Activated gamma-delta T cell treated with anti-CD3 and anti-CD28 coated beads, Interleukin-2, amount 50 U/mL, for 16 hours (primary cell): ENCODE data around the gene BCOR.

Source experiments
- DNase-seq: peaks from one replicate; pipeline ENCODE4 v3.0.0-alpha.2; 2020; ENCODE audit warnings: low read depth

The BCOR gene

DNA sequence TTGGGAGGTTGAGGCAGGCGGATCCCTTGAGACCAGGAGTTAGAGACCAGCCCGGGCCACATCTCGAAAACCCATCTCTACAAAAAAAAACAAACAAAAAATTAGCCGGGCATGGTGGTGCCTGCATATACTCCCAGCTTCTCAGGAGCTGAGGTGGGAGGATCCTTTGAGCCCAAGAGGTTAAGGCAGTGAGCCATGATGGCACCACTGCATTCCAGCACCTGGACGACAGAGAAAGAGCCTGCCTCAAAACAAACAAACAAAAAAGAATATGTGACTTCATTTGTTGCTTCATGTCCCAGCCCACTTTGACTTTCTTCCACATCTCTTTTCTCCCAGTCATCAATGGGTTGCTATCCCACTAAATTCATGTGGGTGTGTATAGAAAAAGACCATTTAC lies 79.7 kb downstream of the BCOR start:
- no peak for DNase-seq

DNA sequence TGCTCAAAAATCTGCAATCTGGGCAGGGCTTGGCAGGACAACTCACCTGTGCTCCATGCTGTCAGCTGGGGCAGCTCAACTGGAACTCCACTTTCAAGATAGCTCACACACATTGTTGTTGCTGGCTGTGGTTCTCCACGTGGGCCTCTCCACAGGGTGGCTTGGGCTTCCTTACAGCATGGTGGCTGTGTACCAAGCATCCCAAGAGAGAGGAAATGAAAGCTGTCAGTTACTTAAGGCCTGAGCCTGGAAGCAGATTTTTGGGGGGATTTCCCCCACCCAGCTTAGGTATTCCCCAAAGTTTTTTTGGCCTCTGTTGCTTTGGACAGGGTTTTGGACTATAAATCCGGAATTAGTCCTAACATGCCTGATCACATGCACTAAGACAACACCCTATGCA lies 81.0 kb downstream of the BCOR start:
- DNase-seq: no peak

DNA sequence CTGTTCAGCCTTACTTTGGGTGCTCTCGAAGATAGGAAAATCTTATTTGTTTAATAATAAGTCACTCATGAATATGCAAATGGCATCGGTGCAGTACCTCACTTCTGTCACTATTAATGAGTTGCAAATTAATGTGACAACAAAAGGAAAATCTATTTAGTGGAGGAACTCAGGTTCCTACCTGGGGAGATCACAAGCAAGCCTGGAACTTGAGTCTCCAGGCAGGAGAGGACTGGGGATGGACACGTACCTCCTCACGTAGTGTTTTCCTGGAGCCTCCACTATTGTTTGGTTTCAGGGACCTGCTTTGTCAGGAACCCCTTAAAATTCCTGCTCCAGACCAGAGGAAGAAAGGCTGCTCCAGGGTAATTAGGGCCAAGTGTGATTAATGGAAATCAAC lies 82.1 kb downstream of the BCOR start:
- no peak for DNase-seq

DNA sequence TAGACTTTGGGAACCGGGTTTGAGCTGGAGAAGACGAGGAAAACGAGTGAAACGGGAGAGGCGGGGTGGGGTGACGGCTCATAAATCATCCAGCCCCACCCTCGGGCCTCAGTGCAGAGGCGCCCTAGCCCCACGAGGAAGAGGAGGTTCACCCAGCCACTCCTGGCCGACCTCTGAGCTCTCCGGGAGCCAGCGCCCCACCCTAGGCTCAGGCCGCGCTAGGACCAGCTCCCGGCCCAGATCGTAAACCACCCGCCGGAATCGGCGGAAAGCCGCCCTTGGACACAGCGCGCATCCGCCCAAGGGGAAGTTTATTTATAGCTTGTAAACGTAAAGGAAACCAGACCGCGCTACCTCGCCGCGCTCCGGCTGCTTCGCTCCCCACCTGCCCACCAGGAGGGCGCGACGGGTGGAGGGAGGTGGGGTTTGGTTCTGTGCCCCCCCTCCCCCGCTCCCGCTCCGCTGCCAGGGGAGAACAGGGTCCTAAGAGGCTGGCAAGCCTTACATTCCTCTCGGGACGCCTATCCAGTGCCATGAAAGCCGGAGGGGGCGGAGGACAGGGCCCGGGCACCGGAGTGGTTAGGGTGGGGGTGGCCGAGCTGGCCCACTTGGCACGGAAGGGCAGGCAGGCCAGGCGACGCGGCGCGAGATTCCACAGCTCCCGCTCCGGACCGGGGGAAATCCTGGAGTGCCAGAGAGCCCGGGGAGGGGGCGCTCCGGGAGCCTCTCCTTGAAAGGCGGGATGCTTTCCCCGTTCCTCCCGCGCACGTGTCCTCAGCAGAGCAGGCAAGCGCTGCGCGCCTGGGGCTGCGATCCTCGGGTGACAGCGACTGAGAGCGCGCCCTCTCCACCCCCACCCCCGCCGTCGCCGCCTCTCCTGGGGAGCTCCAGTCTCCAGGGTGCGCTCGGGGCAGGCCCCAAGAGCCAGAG lies 84.2 kb downstream of the BCOR start:
- DNase-seq: no peak

DNA sequence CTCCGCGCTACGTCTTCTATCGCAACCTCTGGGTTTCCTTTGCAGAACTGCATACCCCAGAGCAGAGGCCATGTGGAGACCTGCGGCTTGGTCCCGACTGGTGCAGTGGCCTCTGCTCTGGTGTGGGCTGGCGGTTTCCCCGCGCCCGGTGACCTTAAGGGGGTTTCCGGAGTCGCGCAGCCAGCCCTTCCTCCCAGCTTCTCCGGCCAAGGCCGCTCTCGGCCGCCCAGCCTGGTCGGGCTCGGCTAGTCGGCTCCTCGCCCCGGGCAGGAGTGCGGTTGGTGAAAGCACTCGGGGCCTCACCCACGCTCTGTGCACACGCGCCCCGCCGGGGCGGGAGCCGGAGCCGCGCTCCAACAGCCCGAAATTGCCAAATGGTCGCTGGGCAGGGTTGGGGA lies 84.9 kb downstream of the BCOR start:
- no peak for DNase-seq

DNA sequence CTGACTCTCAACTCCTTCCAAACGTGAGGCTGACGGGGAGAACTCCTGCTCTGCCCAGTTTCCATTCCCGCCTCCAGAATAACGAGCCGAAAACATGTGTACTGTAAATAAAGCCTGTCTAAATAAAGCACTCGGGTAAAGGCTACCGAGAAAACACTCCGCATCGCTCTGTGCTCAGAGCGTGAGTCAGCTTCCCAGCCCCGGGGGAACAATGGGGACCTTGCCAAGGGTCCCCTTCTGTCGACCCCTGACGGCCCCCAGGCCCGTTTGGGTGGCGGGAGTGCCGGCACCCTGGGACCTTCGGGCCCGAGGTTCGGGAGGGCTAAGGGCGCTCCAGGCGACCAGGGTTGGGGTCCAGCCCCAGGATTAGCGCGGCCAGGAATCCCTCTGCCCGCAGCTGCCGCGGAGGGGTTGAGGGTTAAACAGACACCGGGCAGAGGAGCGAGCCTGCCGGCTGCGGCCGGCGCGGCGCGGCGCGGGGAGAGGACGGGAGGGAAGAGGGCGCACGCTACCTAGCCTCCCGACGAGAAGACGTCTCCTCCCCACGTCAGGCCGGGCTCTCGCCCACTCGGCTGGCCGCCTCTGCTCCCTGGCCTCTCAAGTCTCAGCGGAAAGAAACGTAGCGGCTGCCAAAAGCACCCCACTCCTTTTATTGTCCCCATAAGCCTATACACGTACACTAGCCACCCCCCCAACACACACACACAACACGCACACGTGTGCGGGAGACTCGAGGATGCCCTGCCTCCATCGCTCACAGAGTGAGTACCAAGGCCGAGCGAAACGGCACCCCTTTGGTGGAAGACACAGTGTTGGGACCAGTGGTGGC lies 85.5 kb downstream of the BCOR start:
- no peak for DNase-seq

DNA sequence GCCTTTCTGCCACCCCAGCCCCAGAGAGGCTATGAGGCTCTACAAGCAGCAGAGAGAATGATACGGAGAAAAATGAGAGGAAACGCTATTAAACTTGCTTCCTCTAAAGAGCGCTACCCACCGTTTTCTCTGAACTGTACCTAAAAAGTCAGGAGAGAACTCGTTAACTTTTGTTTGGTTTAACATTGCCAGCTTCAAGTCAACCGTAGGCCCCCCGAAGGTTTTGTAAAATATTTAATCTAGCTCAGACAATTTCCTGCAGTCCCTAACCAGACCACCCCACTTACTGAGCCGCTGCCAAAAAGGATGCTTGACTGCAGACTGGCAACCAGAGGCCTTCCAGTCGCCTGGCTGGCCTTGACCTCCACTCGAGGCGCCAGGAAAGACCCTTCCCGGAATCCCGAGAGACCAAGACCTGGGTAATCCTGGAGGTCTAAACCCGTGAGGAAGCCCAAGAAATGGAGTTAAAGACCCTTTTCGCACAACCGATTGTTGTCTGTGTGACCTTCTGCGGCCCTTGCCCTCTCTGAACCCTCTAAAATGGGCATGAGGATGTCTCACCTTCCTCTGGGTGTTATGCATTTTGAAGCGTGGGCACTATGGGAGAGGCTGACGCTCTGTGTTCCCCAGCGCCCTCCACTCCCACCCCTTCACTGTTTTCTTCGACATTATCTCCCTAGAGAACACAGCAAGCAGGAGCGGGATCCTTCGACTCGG lies 86.3 kb downstream of the BCOR start:
- DNase-seq: no peak

DNA sequence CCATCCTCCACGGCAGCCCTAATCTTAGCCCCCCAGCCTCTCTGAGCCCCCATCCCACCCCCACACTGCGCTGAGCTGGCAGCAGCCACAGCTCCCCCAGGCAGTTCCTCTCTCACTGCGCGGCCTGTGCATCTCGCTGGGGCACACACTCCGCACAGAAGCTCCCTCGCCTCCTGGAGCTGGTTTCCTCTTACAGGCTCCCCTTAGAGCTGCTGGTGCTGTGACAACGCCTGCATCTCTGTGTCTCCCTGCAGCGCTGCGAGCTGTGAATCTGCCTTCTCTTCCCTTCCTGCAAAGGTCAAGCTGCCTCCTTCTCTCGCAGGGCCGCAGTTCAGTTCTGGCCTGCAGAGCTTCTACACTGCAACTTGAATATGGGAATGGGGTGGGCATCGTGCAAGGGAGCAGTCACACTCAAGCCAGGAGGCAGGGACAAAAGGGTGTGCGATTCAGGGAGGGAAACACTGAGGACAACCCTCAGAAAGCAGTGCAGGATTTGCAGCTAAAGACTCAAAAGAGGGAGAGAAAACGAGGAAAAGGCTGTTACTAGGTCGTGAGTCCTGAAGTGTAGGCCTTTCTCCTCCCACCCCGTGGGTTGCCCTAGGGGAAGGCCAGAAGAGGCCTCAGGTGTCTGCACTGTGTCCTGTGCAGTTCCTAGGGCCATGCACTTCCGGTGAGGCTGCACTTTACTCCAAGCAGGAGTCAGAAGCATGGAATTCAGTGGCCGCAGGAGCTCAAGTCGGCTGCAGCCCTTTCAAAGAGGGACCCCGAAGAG lies 87.0 kb downstream of the BCOR start:
- DNase-seq: no peak

DNA sequence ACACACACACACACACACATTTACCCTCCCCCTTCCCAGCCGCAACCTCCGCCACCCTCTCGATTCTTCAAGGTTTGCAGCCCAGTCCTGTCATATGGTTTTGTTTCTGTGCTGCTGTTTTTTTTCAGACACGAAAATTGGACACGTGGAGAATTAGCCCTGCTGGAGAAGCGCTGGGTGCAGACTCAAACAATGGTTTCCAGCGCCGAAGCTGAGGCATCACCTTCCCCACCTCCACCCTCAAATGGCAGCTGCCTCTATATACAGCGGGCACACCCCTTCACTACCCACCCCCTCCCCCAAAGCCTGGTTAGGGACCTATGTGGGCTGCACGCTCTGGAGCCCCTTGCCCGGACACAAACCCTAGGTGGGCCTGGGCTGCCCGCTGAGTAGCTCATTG lies 87.9 kb downstream of the BCOR start:
- no peak for DNase-seq

DNA sequence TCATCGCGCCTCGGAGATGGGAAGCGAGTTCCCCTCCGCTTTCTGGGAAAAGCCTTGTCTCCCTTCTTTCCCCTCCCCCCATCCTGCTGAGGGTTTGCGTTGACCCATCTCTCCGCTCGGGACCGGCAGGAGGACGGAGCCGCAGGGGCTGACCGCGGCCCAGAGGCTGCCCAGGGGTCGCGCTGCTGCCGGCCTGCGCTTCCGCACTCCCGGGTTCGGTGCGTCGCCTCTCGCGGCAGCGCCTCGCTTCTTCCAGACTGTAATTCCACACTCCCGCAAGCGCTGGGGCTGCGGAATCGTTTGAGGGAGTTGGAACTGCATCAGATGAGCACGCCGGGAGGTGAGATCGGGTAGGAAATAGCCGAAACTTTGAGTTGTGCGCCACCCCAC lies 88.3 kb downstream of the BCOR start:
- no peak for DNase-seq

DNA sequence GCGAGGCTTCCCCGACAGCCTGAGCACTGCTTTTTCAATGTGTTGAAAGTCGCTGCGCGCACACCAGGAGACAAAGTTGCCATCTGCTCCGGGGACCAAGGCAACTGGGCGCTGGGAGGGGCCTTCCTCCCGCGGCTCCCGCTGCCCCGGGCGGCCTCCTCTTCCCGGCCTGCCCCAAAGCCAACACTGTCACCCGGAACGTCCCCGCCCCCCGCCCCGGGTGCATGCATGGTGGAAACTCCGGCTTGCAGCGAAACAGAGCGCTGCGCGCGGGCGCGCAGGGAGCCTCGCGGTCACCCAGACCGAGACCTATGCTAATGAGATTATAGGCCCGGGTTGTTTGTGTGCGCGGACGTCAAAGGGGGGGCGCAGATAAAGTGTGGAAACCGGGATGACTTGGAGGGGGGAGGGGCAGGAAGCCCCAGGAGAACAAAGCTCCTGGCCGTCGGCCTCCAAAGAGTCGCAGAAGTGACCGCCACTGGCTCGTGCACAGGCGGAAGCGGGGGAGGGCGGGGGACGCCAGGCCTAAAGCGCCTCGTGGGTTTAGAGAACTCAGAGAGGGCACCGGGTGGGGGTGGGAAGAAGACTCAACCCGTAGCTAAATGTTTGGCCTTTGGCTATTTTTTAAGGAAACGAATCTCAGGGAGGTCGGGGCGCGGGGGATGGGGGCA lies 88.8 kb downstream of the BCOR start:
- no peak for DNase-seq

DNA sequence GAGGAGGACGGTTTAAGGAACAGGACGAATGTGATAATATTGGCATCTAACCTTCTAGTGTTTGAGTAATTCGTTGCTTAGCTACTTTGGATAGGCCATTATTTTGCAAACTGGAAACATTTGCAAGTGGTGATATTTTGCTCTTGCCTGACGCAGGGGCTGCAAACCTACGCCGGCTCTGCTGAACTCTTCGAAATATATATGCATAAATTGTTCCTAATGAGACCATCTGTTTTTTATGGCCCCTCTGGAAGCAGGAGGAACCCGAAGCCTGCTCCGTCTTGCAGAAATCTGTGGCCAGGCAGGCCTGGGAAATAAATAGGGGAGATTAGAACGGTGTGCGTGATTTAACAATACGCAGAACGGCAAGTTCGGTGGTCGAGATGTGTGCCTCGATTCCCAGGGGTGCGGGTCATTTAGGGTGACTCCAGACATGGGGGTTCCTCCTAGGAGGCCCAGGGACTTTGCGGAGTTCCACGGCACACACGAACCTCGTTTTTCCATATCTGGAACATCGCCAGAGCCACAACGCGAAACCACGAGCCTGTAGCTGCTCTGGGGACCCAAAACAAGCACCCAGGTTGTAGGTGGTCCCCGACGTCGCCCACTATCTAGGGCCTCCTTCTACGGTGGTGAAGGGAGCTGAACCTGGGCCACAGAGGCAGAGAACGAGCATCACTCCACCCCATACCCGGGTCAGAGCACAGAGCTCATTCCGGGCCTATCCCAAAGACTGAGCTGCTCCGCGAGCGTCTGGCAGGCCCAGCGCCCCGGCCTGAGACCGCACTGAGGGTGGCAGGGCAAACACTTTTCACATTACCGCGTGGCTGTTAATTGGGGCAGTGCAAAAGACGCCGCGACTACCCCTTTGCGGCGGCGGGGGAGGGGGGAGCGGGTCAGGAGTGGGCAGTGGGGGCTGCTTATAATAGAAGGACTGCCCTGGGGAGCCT lies 89.7 kb downstream of the BCOR start:
- DNase-seq: no peak

DNA sequence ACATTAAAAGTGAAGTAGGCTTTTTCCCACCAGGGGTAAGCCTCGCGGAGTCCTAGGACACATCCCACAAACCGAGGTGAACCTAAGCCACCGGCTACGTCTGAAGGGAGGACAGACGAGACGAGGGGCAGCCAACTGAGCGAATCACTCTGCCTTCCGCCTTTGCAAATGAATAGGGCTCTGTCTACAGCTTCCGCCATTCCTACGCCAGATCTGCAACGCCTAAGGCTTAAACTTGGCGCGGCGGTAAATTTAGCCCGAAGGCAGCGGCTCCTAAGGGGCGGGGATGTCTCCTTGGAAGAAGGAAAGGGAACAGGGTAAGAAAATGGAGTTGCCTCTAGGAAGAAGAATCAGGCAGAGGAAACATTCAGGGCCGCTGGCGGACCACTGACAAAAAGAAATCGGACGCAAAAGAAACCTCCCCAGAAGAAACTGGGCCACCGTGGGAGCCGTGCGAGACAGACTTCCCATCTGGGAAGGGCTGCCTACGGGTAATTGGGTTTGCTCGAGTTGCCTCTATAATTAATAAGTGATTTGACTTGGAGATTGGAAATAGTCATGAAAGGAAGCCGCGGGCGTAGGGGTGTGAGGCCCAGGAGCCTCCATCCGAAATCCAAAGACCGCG lies 90.5 kb downstream of the BCOR start:
- DNase-seq: no peak

DNA sequence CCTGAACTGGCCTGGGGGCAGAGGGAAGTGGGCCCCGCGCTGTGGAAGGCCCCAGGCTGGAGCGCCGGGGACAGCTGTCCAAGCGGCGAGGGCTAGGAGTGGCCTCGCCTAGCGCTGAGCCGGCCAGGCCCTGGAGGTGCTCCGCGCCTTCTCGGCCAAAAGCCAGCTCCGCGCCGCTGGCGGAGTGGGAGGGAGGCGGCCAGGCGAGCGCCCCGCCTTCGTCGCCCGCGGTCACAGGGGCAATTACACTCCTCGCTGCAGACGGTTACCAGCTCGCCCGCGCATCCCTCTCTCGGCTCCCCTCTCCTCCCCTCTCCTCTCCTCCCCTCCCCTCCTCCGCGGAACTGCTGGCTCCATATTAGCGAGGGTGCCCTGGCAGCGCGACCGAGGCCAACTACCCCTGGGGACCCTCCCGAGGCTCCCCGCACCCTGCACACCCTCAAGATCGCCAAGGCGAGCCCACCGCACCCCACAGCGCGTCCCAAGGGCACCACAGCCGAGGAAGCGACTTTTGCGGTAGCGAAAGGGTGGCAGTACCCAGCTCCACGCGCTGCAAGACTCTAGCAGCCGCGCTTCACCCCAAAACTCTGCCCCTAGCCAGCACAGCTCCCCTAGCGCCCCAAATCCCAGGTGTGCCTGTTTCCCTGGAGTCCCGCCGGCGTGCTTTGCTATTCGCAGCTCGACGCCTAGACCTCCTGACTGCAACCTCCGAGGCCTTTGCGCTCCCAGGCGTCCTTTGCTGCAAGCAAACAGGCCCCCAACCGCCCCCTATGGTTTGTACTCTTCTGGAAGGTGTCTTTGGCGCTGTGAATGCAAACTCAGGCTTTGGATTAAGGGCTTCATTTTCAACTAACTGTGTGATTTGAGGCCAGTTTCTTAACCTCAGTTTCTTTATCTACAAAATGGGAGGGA lies 91.4 kb downstream of the BCOR start:
- DNase-seq: no peak

DNA sequence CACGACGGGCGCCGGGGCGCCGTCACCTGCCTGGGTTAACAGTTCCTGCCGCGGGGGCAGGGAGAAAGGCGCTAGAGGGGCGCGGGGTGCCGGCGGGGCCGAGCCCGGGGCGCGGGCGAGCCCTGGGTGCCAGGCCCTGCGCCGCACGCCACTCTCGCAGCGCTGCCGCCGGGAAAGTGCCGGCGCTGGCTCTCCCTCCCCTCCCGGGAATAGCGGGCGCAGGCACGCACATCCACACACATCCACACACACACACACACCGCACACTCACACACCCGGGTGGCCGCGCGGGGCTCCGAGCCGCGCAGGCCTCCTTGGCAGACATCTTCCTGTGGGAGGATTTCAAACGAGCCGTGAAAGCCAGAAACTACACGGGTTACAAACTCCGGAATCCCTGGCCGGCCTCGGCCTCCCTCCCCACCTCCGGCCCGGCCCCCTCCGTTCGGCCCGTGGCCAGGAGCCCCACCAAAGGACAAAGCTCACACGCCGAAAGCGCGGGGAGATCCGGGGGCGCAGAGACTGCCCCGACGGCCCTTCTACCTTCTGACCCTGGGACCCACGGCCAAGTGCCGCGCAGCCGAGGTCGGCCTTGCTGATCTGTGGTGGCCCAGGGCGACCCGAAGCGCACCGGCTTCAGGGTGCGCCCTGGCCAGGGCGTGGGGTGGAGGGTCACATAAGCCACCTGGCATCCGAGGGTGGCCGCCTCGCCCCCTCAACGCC lies 92.3 kb downstream of the BCOR start:
- no peak for DNase-seq

DNA sequence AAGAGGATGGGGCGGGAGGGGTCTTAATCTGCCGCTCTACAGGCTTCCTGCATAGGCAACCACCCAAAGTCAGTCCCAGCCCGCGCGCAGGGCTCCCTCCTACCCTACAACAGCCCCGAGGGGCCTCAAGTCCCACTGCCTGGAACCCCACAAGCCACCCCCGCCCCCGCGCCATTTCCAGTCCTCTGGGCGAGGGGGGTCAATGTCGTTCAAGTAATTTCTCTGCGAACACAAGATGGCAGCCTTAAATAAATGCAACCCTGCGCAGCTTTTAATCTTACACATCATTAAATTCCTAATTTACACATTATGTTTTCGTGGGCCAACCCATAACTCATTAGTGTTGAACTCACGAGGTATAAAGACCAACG lies 92.9 kb downstream of the BCOR start:
- DNase-seq: no peak

DNA sequence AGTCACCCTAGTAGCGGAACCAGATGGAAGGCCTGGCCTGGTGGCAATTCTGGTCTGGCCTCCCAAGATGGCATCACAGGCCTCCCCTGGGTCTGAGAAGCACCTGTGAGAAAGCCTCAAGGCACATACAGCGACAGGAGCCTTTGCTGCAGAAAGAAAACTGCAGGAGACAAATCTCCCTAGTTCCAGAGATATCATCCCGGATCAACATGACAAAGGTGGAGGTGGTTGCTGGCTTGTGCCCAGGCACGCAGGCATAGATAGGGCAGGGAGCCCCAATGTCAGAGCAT lies 93.6 kb downstream of the BCOR start:
- DNase-seq: no peak
